Stimulated activated CD4-positive, alpha-beta T cell treated with anti-CD3 and anti-CD28 coated beads, Interleukin-1b, Interleukin-23, amount 100 ng/mL, for 4 hours (primary cell): ENCODE measurements around the gene OMA1.
"Not testable (repeated sequence)": the region's sequence is repeated elsewhere in the genome, so short reads cannot be mapped to it uniquely, and the experiment has no call there.

Source experiments
- DNase-seq, 2 donors: peaks; one replicate each; pipeline ENCODE4 v3.0.0-alpha.2; 2020; ENCODE audit warnings: low read depth in 2 of 2

The OMA1 gene

GRCh38 chr1:58573705-58574591 lies 27.4 kb upstream of the OMA1 start:
- DNase-seq, result peak in 1 of 2 donors; percentile 14

- no peak for DNase-seq
These were observed 26.6 kb upstream of the OMA1 start for GRCh38 chr1:58573138-58573537.

GRCh38 chr1:58572690-58573089 lies 26.2 kb upstream of the OMA1 start:
- DNase-seq, result no peak

GRCh38 chr1:58571616-58572015 lies 25.1 kb upstream of the OMA1 start:
- DNase-seq, result no peak

GRCh38 chr1:58570817-58571216 lies 24.3 kb upstream of the OMA1 start:
- DNase-seq, result no peak

GRCh38 chr1:58570094-58570493 lies 23.6 kb upstream of the OMA1 start:
- no peak for DNase-seq

GRCh38 chr1:58568911-58569310 lies 22.4 kb upstream of the OMA1 start:
- DNase-seq, result no peak

- no peak for DNase-seq
These were observed 21.8 kb upstream of the OMA1 start for GRCh38 chr1:58568271-58568860.

GRCh38 chr1:58566339-58566738 lies 19.8 kb upstream of the OMA1 start:
- no peak for DNase-seq

GRCh38 chr1:58563715-58564114 lies 17.2 kb upstream of the OMA1 start:
- DNase-seq, result not testable (repeated sequence)

GRCh38 chr1:58561633-58562032 lies 15.1 kb upstream of the OMA1 start:
- no peak for DNase-seq

GRCh38 chr1:58555393-58555792 lies 8.9 kb upstream of the OMA1 start:
- no peak for DNase-seq

GRCh38 chr1:58551186-58552140 lies 4.9 kb upstream of the OMA1 start:
- DNase-seq, result no peak

- DNase-seq, result not testable (repeated sequence)
These were observed 2.8 kb upstream of the OMA1 start for GRCh38 chr1:58549291-58549690.

- no peak for DNase-seq
These were observed 1.8 kb upstream of the OMA1 start for GRCh38 chr1:58548371-58548770.

- DNase-seq, result peak; percentile 59 to 67
These were observed 671 bp downstream of the OMA1 start for GRCh38 chr1:58545591-58546519.

GRCh38 chr1:58543260-58543659 lies 3.3 kb downstream of the OMA1 start:
- DNase-seq, result no peak

- DNase-seq, result no peak
These were observed 7.0 kb downstream of the OMA1 start for GRCh38 chr1:58539553-58539952.

- no peak for DNase-seq
These were observed 7.7 kb downstream of the OMA1 start for GRCh38 chr1:58538821-58539220.

- DNase-seq, result not testable (repeated sequence)
These were observed 14.7 kb downstream of the OMA1 start for GRCh38 chr1:58531842-58532241.

GRCh38 chr1:58529284-58529683 lies 17.2 kb downstream of the OMA1 start:
- DNase-seq, result no peak
